Activated T-cell treated with anti-CD3 and anti-CD28 coated beads for 4 hours (primary cell): ENCODE measurements around the gene EML6.

Source experiments
- DNase-seq: peaks from one replicate; pipeline ENCODE4 v3.0.0-alpha.2; 2020

EML6 gene

DNA sequence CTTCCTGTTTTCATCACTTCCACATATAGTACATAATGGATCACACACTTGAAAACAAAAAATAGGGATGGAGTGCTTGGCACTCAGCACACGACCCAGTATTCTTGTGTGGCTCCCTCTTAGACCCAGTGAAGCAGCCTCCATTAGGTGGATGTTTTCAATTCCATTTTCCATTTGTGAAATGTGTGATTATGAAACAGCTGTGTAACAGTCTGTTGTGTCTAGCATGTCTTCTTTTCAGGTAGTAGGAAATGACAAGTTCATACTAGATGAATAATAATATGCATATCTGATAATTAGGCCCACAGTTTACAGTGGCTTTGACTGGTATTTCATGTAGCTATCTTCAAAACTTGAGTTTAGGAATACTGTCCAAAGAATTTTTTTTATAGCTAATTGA is 35.5 kb downstream of the EML6 start:
- no peak for DNase-seq

DNA sequence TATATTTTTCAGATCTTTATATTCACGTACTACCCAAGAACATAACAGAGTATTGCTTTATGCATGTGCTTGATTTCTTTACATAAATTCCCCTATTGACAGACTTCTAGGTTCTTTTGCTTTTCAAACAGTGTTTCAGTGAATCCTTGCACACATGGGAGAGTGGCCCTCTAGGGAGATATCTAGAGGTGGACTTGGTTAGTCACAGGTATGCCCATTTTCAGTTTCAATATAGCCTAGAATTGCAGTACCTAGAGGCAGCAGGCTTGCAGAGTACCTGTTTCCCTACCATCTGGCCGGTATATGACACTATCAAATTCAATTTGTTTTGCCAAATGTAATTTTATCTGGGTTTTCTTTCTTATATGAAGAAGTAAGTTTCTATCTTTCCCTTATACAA is 36.8 kb downstream of the EML6 start:
- DNase-seq: no peak

GRCh38 chr2:54763636-54764291 is 40.3 kb downstream of the EML6 start:
- no peak for DNase-seq

GRCh38 chr2:54767921-54768320 is 44.5 kb downstream of the EML6 start:
- no peak for DNase-seq

DNA sequence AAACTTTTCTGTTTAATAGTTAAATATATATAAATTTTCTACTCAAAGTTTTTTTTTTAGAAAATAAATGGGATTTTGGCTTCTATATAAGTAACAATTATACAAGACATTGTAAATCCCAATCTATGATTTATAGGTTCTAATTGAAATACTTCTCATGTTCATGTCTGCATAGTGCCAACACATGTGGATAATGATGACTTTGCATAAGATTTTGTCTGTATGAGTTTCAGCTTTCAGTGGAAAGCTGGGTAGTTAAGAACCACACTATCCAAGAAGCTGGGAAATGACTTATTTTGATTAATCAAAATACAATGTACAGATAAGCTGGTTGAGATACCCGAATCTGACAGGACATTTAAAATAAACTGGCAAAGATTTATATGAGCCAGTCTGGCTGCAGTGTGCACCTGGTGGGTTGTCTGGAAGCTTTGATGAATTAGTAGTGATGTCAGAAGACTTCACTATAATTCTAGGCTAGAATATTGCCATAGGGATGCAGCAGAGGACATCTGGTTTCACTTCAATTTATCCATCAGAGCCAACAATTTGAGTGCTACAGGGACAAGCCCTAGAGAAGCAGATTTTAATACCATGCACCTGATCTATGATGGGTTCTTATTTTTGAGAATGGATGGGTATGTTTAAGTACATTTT is 45.4 kb downstream of the EML6 start:
- no peak for DNase-seq

DNA sequence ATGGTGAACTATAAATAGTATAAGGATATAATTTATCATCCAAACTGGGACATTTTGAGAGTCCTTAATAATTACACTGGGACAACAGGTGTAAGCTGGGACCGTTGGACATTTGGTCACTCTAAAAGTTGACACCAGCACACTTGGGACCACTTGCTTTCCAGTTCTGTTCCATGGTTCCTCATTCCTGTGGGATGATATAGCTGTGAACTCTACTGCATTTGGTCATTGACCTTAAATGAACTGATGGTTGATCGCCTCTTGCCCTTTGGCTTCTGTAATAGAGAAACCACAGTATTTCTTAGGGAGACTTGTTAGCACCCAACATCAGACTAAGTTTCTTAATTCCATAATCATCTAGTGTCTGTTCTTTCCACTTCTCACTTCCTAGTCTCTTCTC is 46.7 kb downstream of the EML6 start:
- no peak for DNase-seq

GRCh38 chr2:54770676-54771075 is 47.2 kb downstream of the EML6 start:
- no peak for DNase-seq

DNA sequence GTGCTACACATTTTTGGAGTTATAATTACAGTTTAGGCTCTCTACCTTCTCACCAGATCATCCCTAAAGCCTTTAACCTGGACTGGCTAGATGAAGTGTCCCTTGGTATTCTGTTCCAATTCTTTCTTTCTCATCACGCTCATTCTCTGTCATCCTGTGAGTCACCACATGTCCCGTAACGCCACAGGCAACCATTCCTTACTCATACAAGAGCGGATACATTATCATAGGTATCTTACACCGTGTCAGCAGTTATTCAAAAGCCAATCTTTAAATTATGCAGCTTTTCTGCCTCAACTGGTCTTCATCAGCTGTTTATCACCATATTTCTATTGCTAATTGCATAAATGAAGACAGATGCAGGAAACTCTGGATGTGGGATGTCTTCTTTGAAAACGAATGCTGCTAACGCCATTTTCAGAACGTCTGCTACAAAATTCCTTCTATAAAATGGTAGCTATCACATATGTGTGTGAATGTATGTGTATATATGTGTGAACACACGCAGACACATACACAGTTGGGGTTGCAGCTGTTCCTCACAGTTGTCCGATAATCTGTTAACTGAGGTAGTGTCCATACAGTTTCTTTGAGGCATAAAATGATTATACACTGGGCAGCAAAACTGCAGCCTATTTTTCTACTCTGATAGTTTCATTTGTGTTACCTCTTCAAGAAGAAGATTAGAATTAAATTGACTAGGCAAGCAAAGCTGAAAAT is 47.9 kb downstream of the EML6 start:
- DNase-seq: no peak

- no peak for DNase-seq
Observed at GRCh38 chr2:54772110-54772509, 48.6 kb downstream of the EML6 start.

DNA sequence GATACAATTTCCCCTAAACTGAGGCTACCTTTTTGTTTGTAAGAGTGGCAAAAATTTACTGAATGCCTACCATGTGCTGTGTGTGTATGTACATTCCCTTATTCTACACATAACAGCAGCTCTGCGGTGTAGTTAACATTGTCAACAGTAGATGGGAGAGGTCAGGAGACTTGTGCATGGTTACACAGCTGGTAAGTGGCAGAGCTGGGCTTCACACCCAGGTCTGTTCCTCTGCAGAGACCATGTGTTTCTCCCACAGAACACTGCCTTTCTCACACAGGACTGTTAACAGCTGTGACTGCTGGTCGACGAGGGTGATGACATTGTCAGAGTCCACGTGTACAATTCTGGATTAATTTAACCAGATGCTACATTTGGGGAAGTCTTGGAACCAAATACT is 49.1 kb downstream of the EML6 start:
- DNase-seq: no peak

DNA sequence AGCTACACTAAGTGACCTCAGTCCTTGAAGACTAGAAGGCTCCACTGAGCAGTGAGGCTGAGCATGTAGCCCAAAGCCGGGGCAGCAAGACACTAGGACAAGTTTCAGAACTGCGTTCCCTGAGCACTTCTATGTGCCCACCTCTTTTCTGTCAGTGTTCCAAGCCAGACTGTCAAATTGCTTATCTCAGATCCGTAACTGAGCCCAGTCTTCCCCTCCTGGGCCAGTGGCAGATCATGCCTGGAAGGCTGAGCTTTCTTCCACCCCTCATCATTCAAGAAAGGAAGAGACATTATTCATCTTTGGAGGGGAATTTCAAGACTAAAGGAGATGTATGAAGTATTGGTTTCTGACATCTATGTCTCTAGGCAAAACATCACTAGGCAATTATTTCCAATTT is 49.8 kb downstream of the EML6 start:
- DNase-seq: no peak

- no peak for DNase-seq
Observed at GRCh38 chr2:54773838-54774237, 50.4 kb downstream of the EML6 start.

GRCh38 chr2:54775710-54776109 is 52.2 kb downstream of the EML6 start:
- no peak for DNase-seq

GRCh38 chr2:54776494-54776893 is 53.0 kb downstream of the EML6 start:
- DNase-seq: no peak

GRCh38 chr2:54783349-54783748 is 59.9 kb downstream of the EML6 start:
- no peak for DNase-seq

GRCh38 chr2:54787270-54787669 is 63.8 kb downstream of the EML6 start:
- DNase-seq: no peak

DNA sequence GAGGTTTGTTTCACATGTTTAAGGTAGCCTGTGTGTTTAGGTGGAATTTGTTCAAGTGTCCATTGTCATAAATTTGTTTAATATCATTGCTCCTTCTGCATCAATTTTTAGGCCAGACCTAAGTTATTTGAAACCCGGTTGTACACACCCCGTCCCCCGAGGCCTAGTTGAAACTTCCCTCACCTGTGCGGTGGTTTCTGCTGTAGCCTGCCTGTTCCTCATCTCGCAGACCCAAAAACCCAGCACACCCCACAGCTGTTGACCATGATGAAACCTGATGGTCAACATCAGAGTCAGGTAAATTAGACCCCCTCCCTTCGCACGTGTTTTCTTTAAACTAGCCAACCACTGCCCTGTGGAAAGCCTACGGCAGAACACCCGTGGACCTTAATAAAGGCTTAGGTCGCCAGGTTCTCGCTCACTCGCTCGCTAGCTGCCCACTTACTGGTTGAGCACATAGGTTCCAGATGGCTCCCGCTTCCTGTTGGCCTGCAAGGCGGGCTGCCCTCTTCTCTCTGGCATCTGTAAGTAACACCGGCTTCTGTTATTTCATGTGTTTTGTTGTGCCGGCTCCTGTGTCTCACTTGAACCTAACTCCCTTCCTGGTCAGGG is 64.4 kb downstream of the EML6 start:
- DNase-seq: no peak

- DNase-seq: no peak
Observed at GRCh38 chr2:54789878-54790277, 66.4 kb downstream of the EML6 start.

DNA sequence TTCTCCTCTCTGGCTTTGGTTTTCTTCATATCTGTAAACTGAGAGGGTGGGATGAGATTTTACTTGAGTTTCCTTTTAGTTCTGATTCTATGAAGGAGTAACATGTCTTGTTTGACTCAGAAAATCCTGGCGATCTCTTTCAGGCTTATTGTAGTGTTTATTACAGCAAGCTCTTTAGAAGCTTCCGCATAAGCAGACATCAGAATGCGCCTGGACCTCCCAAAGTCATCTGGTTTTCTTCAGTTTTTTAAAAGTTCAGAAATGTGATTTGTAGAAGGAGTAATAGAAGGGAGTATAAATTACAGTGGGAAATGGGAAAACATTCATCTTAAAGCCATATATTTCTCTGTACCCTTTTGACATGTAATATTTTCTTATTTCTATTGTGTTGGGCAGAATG is 68.4 kb downstream of the EML6 start:
- DNase-seq: no peak

DNA sequence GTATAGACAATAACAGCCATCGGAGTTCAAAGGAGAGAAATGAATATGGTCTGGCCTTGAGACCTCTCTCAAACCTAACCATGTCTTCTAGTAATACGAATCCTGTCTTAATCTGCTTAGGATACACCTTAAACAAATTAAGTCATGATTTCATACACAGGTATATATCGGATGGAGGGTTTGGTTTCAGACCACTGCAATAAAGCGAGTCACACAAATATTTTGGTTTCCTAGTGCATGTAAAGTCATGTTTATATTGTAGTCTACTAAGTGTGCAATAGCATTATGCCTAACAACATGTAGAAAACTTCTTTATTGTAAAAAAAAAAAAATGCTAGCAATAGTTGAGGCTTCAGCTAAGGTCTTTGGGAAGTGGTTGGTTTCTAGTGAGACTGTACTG is 73.8 kb downstream of the EML6 start:
- no peak for DNase-seq

DNA sequence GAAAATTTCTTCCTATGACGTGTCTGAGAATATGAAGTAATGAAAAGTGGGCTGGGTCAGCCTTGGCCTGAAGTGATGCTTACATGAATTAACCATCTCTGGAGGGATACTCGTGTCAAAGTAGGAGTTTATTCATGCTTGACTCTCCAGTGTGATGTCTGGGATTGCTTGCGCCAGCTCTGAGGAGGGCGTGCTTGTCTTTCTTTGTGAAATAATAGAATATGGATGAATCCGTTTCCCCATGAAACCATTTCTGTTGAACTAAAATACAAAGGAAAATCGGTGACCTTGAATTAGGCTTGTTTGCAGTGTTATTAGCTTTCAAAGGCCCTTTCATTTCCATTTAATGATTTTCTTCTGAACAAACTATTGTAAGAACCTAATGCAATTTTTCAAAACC is 77.9 kb downstream of the EML6 start:
- DNase-seq: no peak

DNA sequence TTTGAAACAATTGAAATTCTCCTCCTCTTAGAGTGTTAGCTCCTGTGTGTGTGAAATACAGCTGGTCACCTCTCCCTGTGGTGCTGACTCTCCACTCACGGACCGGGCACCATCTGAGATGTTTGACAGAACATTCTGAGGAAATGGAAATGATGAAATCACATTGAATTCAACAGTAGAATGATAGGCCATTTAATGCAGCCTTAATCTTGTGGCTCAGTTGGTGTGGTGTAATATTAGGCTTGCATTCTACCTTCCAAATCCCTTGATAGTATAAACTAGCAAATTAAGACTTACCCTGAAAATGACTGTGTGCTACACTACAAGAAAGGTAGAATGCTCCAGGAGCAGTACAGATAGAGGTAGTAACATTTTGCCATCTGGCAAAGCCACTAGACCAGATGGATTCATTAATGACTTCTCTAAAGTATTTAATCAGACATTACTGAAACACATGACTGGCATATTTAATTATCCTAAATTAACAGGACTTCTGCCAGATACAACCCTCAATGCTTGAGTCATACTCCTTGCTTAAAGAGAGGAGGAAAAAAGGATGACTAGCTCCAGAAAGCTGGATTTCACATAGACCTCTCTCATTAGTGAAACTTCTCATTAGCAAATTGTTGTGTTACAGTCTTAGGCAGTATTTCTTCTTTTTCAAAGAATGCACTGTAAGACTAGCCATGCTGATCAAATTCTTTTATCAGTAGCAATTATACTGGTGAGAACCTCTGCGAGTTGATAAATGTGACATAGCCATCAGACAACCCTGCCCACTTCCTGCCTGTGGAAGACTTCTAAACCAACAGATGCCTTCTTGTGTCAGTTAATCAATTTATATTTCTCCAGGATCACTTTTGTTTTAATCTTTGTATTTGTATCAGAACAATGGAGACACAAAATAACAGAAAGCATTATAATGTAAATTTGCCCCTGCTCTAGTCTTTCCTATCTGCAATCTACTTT is 80.6 kb downstream of the EML6 start:
- DNase-seq: no peak

DNA sequence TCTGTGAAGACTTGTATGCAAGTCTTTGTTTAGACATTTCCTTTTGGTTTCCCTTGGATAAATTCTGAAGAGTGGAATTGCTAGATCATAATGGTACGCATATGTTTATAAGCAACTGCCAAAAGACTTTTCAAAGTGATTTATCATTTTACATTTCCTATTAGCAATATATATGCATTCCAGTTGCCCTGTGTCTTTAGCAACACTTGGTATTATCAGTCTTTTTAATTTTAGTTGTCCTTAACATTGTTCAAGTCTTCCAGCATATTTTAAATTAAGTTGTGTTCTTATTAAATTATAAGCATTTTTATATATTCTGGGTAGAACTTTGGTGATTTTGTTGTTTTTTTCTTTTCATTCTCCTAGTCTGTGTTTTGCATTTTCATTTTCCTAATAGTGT is 81.8 kb downstream of the EML6 start:
- no peak for DNase-seq
